Endothelial cell (in vitro differentiated cells): Measurements from ENCODE around the gene HS3ST2. TPM values are rescaled to one million over a fixed set of nuclear protein-coding genes. Genes with fewer than 3 reads are reported as not detected.

ENCODE experiments used
- DNase-seq: peaks from one replicate; pipeline ENCODE4 v3.0.0; 2021; ENCODE audit warnings: low spot score
- H3K27ac Mint-ChIP-seq: one replicate; pipeline ENCODE4 v1.8.0; 2021; ENCODE audit warnings: mixed read lengths, inconsistent platforms; ENCODE audit not compliant: unreplicated experiment
- H3K27me3 Mint-ChIP-seq: one replicate; pipeline ENCODE4 v1.8.0; 2021; ENCODE audit warnings: mild to moderate bottlenecking, moderate library complexity, mixed read lengths, inconsistent platforms; ENCODE audit not compliant: unreplicated experiment
- H3K36me3 Mint-ChIP-seq: one replicate; pipeline ENCODE4 v1.8.0; 2021; ENCODE audit warnings: mild to moderate bottlenecking, low read depth, mixed read lengths, inconsistent platforms; ENCODE audit not compliant: unreplicated experiment
- H3K4me1 Mint-ChIP-seq: one replicate; pipeline ENCODE4 v1.8.0; 2021; ENCODE audit warnings: mild to moderate bottlenecking, mixed read lengths, inconsistent platforms; ENCODE audit not compliant: unreplicated experiment
- H3K4me3 Mint-ChIP-seq: one replicate; pipeline ENCODE4 v1.8.0; 2021; ENCODE audit warnings: mild to moderate bottlenecking, mixed read lengths, inconsistent platforms; ENCODE audit not compliant: unreplicated experiment
- H3K9me3 Mint-ChIP-seq: one replicate; pipeline ENCODE4 v1.8.0; 2021; ENCODE audit warnings: mixed read lengths, inconsistent platforms; ENCODE audit not compliant: unreplicated experiment
- CTCF ChIP-seq: fragments of 200-600 bp; sonication (generic); IDR thresholded peaks from one replicate; pipeline ENCODE4 v1.5.0; 2021; ENCODE audit warnings: antibody characterized with exemption; ENCODE audit not compliant: unreplicated experiment
- total RNA-seq: library from RNA; stranded (reverse); fragmentation: NEBNext Ultra II Directional; extraction: Animal tissue kit (Norgen Biotek cat#: 25700); gene quantifications from one replicate; pipeline ENCODE4 v1.2.1, GENCODE V29; 2021; ENCODE audit not compliant: unreplicated experiment

The HS3ST2 gene
- total RNA-seq, 1 donor from 2014 or later = 2.7 TPM

- no peak overlapping the region for H3K4me3 Mint-ChIP-seq
- no peak for DNase-seq
- H3K27me3 Mint-ChIP-seq = no peaks in the 10 kb centered on the region
- H3K27ac Mint-ChIP-seq = no peak overlapping the region
- TF ChIP-seq CTCF = no peak
- no peaks in the 10 kb centered on the region for H3K4me1 Mint-ChIP-seq
- H3K9me3 Mint-ChIP-seq = no peaks in the 10 kb centered on the region
- H3K36me3 Mint-ChIP-seq = no peaks in the 10 kb centered on the region
Measured at GRCh38 chr16:22847690-22848089, 33.7 kb downstream of the HS3ST2 start.

- Mint-ChIP-seq H3K27me3 (no peaks in the 10 kb centered on the region), H3K4me1 (no peaks in the 10 kb centered on the region), H3K36me3 (no peaks in the 10 kb centered on the region), H3K9me3 (no peaks in the 10 kb centered on the region), H3K4me3 (no peak overlapping the region), H3K27ac (no peak overlapping the region)
- no peak for DNase-seq
- TF ChIP-seq CTCF = no peak
Measured at GRCh38 chr16:22848451-22848850, 34.5 kb downstream of the HS3ST2 start.

- H3K4me3 Mint-ChIP-seq = no peak overlapping the region
- H3K27ac Mint-ChIP-seq = no peak overlapping the region
- no peaks in the 10 kb centered on the region for H3K9me3 Mint-ChIP-seq
- no peak for TF ChIP-seq CTCF
- no peak for DNase-seq
- no peaks in the 10 kb centered on the region for H3K36me3 Mint-ChIP-seq
- H3K4me1 Mint-ChIP-seq = no peaks in the 10 kb centered on the region
- H3K27me3 Mint-ChIP-seq = no peaks in the 10 kb centered on the region
Measured at GRCh38 chr16:22849517-22849916, 35.6 kb downstream of the HS3ST2 start.

- H3K27ac Mint-ChIP-seq = no peak overlapping the region
- no peaks in the 10 kb centered on the region for H3K4me1 Mint-ChIP-seq
- no peaks in the 10 kb centered on the region for H3K9me3 Mint-ChIP-seq
Measured at GRCh38 chr16:22855231-22855630, 41.3 kb downstream of the HS3ST2 start.

More at GRCh38 chr16:22855231-22855630, 41.3 kb downstream of the HS3ST2 start:
- no peaks in the 10 kb centered on the region for H3K27me3 Mint-ChIP-seq
- no peak overlapping the region for H3K4me3 Mint-ChIP-seq
- H3K36me3 Mint-ChIP-seq = no peaks in the 10 kb centered on the region
- no peak for TF ChIP-seq CTCF
- DNase-seq = no peak
